Ecto neural progenitor cell (in vitro differentiated cells): ENCODE data around the gene CALD1.

ENCODE experiments used
- DNase-seq: peaks from one replicate; pipeline ENCODE4 v3.0.0-alpha.2; 2018; ENCODE audit warnings: low spot score

CALD1 gene

DNA sequence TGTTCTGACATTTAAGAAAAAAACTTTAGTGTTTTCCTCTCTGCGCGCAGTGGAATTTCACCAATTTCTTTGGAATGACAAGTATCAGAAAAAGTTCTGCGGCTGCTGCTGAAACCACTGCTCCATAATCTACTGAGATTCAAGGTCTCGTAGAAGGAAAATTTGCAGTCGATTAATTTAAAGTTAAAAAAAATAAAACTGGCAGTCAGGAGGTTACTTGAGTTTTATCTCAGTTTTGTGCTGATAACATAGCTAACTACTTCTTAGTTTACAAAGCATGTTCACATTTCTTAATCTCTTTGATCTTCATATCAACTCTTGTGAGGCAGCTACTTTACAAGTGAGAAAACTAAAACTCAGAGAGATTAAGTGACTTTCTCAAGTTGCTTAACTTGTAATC is 18.2 kb upstream of the CALD1 start:
- no peak for DNase-seq

- no peak for DNase-seq
Observed at GRCh38 chr7:134763960-134764359, 15.5 kb upstream of the CALD1 start.

GRCh38 chr7:134764365-134764764 is 15.1 kb upstream of the CALD1 start:
- no peak for DNase-seq

- DNase-seq = no peak
Observed at GRCh38 chr7:134766779-134767519, 12.5 kb upstream of the CALD1 start.

- no peak for DNase-seq
Observed at GRCh38 chr7:134767520-134768168, 11.8 kb upstream of the CALD1 start.

DNA sequence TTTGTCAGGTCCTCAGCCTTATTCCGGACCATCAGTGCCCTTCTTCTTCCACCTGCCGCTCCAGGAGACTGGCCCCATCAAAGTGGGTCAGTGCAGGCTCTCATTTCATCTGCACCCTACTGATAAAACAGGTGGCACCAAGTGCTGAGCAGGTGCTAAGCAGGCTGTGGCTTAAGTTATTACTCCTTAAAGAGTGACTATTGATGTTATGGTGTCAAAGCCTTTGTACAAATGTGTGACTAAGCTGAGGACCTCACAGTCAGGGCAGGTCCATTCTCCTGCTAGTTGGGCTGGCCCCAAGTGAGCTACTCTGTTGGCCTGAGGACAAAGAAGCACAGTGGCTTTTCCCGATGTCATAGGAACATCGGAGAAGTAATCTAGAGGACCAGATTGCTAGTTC is 11.2 kb upstream of the CALD1 start:
- DNase-seq = no peak

DNA sequence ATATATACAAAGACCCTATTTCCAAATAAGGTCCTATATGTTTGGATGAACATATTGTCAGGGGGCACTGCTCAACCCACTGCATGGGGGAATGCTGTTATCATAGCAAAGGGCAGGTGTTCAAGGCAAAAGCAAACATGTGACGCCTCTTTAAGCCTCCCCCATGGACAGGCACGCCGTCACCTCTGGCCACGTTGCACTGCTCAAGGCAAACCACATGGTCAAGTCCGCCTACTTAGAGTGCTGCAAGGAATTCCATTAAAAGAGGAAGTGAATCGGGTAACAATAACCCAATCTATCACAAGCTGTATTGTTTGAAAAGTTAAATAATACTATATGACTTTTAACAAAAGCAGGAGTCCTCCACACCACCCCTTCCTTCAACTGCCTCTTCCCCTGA is 8.8 kb upstream of the CALD1 start:
- DNase-seq = no peak

GRCh38 chr7:134771111-134771510 is 8.3 kb upstream of the CALD1 start:
- no peak for DNase-seq

DNA sequence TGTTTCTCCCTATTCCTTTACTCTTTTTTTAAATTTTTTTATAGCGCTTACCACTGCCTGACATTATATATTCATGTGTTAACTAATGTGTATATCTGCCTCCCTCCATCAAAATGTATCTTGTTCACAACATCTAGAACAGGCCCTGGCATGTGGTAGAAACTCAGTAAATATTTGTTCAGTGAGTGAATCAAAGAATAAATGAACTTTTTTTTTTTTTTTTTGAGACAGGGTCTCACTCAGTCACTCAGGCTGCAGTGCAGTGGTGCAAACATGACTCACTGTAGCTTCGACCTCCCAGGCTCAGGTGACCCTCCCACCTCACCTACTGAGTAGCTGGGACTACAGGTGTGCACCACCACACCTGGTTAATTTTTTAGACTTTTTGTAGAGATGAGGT is 7.5 kb upstream of the CALD1 start:
- DNase-seq = no peak

DNA sequence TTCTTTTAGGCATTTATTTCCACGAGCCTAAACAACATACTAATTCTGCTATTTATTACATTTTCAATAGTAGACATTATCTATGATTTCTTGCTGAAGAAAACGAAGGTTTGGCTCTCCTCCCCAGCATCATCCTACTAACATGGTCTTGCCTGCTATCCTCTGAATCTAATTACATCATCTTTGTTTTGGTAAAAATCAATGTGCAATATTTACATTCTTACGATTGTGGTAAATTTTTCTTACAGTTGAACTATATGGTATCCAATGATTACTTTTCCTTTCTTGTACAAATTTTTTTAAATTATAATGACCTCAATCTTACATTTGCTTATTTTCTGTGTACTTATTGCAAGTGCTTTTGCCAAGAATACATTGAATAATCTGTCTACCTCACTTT is 7.0 kb upstream of the CALD1 start:
- DNase-seq = no peak

DNA sequence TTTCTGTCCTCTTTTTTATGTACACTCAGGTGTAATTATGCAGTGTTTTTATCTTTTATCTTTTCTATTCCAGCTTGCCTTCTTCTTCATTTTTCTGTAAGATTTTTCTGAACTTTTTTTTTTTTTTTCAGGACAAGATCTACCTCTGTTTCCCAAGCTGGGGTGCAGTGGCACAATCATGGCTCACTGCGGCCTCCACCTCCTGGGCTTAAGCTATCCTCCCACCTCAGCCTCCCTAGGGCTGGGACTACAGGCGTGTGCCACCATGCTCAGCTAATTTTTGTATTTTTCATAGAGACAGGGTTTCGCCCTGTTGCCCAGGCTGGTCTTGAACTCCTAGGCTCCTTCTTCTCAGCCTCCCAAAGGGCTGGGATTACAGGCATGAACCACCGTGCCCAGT is 6.3 kb upstream of the CALD1 start:
- no peak for DNase-seq

DNA sequence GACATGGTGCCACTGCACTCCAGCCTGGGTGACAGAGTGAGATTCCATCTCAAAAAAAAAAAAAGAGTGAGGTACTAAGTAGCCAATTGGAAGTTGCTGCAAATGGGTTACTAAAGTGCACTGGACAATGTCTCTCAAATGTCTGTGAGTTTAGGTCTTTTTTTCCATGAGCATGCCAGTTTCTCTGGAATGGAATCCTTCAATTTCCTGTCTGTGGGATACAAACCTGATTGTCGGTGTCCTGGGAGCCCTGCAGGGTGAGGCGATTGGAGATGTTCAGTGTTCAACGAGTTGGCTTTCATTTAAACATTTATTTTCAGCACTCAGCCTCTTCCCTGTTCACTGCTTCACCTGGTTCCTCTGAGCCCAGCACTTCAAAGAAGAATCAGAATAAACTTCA is 5.3 kb upstream of the CALD1 start:
- no peak for DNase-seq

GRCh38 chr7:134777470-134777869 is 2.0 kb upstream of the CALD1 start:
- no peak for DNase-seq

DNA sequence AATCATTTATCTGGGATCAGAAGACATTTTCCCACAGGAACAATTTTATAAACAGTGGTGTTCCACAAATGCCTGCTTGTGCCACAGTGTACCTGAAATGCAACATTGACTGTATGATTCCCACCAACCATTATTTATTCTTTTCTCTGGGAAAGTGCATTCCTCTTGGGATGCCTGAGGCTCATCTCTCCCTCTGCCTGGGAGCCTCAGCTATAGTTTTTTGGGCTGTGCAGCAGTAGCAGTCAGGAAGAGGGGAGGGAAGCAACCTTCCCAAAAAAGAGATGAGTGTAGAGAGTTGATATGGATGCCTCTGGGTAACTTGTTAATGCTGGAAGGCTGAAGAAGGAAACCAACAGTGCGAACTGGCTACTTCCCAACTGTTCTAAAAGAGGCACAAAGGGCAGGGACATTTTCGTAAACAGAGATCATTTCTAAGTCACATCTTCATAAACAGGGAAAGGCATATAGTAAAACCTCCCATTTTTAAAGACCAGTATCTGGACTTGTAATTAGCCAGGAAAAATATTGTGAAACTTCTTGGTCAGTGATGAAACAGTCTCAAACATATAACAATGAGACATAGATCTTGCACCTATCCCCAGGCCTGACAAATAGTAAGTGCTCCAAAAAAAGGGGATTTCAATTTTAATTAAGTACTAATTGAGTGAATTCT is 1.4 kb upstream of the CALD1 start:
- DNase-seq = no peak

- DNase-seq = no peak
Observed at GRCh38 chr7:134779741-134780065, 269 bp downstream of the CALD1 start.

DNA sequence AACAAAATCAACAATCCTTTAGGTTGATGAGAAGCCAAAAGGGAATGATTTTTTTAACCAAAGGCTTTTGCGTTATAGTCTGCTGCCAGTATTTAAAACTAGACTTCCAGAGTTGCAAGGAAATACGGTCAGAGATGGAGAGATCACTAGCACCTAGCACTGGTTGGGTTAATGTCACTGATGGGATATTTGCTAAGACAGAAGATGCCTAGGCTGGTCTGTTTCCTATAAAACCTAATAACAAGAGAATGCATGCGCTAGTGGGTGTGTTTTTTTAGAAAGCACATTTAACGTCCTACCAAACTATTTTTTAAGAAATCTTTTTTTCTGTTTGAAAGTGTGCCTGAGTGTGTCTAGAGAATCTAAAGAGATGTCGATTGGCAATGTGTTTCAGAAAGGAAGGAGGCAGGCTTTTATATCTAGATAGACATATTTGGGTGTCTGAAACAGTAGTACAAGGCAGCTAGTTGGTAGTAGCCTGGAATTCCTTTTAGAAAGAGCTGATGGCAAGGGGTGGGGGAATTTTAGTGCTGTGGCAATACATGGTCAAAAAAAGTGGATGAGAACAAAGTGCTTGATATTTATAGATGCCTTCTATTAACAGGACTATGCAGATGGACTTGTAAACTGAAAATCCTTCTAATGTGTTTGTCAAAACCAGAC is 863 bp downstream of the CALD1 start:
- DNase-seq = no peak

- DNase-seq = no peak
Observed at GRCh38 chr7:134781171-134781570, 1.7 kb downstream of the CALD1 start.

DNA sequence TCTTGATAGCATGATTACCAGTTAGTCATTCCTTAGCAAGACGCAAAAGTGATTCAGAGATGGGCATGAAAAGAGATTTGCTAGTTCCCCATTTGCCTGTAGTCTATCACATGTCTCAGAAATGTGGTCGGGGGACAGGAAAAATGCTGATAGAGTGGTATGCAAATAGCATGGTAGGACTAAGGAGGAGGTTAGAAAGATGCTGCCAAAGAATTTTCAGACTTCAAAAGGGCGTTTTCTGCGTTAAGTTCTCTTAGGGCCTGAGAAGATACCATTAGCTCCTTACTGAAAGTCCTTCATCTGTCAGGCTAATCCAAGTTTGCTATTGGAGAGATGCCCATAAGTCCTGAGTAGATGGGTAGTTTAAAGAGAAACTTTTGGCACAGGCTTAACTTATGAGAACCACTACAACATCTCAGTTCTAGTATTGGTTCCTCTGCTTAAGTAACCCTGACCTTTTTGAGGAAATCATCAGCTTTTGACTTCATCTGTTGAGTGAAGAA is 2.7 kb downstream of the CALD1 start:
- DNase-seq = no peak

DNA sequence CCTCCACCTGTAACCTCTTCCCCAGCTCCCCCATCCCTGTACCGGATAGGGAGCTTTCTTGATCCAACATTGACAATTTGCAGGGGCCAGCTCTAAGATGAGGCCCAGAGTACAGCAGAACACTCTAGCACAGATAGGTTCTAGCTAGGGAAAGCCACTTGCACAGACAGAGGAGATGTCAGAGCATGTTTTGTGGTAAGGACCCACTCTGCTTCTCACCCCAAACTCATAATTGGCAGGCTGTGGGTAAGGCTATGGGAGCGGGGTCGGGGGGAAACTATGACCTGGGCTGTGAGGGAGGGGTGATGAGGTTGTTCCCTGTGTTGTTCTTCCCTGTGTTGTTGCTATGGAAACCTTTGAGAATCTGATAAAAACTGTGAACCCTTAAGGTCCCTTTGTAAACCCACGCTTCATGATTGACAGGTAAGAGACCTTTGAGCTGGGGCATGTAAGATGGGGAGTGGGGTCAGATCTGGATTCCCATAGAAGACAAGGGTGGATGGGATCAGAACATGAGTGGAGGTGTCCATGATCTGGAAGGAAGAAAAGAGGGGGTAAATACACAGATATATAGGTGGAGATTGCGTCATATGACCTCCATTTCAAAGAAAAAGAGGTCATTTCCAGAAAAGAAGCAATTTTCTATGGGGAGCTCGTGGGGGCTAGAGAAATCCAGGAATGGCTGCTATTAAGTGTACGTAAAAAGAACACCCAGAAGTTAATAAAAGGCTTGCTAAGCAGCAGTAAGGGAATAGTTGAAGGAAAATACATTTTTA is 4.0 kb downstream of the CALD1 start:
- no peak for DNase-seq

DNA sequence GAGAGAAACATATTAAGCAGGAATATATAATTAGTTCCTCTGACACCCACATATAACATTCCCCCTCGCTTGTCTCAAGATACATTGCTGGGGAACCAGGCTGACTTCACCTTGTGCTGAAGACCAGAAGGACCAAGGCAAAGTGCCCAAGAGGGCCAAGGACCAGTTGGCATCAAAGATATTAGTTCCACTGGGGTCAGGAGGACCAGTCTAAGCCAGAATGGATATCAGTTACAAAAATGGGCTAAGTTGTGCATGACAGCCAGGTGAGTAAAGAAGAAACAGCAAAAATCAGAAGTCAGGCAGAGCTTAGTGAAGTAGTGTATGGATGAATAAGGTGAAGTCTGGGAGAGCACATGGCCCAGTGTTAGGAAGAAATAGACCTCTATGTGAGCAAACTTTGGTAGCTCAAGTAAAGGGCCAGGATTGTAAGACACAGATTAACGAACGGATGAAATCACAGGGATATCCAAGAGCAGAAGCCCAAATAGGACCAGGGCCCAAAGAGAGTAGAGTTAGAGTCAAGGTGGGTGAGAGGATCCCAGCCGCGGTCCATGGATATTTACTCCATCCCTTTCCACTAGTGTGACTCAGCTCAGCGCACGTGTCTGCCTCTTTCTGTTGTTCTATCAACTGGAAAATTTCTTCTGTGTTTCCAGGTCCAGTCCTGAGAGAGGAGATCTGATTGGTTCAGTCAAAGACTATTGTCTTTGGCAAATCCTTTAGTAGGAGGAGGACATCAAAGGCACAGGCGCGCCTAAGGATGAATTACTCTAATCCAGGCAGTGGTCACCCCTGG is 5.0 kb downstream of the CALD1 start:
- DNase-seq = no peak

GRCh38 chr7:134785842-134786241 is 6.4 kb downstream of the CALD1 start:
- DNase-seq = no peak
